Naive thymus-derived CD4-positive, alpha-beta T cell (primary cell): Measurements from ENCODE around the gene TAF1L. TPM values are rescaled to one million over a fixed set of nuclear protein-coding genes. Genes with fewer than 3 reads are reported as not detected.

Experiments used
- ATAC-seq: fragments of 150-1000 bp; cut with Tn5 transposase; 2 replicates; pipeline ENCODE4 v1.10.0; 2021; ENCODE audit warnings: mild to moderate bottlenecking, moderate library complexity
- CTCF ChIA-PET: fragments of 350-600 bp; sonication (Branson Sonifier 250); formaldehyde crosslinking; loops from one replicate; lab custom pipeline; 2021; ENCODE audit warnings: antibody characterized with exemption; lab: Charles Lee
- POLR2A ChIA-PET: fragments of 350-600 bp; sonication (Branson Sonifier 250); formaldehyde crosslinking; loops from one replicate; lab custom pipeline; 2021; ENCODE audit warnings: antibody characterized with exemption, inconsistent platforms; lab: Charles Lee
- DNase-seq, 9 donors: peaks; one replicate each; pipeline versions ENCODE4 v3.0.0 to v3.0.0-alpha.2; 2020 to 2022; ENCODE audit warnings: mixed read lengths in 1 of 9
- H3K27ac ChIP-seq: one replicate; pipeline ENCODE4 v1.7.0; 2013; ENCODE audit warnings: mild to moderate bottlenecking, low read depth, low read length, moderate library complexity
- H3K27me3 ChIP-seq, 2 donors: one replicate each; pipeline ENCODE4 v1.7.0; 2013; ENCODE audit warnings: low read length in 2 of 2, mild to moderate bottlenecking in 2 of 2, moderate library complexity in 2 of 2; ENCODE audit not compliant: control insufficient read depth in 2 of 2, insufficient read depth in 2 of 2
- H3K36me3 ChIP-seq, 3 experiments: 1 replicate in 2 of 3; 2 replicates in 1 of 3; pipeline ENCODE4 v1.7.0; 2013; ENCODE audit warnings: low read length in 3 of 3, mild to moderate bottlenecking in 3 of 3, moderate library complexity in 1 of 3; ENCODE audit not compliant: insufficient read depth in 3 of 3, control insufficient read depth in 2 of 3
- H3K4me1 ChIP-seq, 2 donors: one replicate each; pipeline ENCODE4 v1.7.0; 2013; ENCODE audit warnings: low read length in 2 of 2, mild to moderate bottlenecking in 2 of 2, moderate library complexity in 1 of 2; ENCODE audit not compliant: control insufficient read depth in 2 of 2, insufficient read depth in 2 of 2
- H3K4me3 ChIP-seq: 2 replicates; pipeline ENCODE4 v1.7.0; 2013; ENCODE audit warnings: mild to moderate bottlenecking, low read length
- H3K9me3 ChIP-seq, 3 experiments: 1 replicate in 2 of 3; 2 replicates in 1 of 3; pipeline ENCODE4 v1.7.0; 2013; ENCODE audit warnings: low read length in 3 of 3; ENCODE audit not compliant: control insufficient read depth in 2 of 3
- H3K27ac Mint-ChIP-seq, 9 donors: one replicate each; pipeline ENCODE4 v1.8.0; 2020 to 2022; ENCODE audit warnings: mixed read lengths in 9 of 9, mild to moderate bottlenecking in 8 of 9, moderate library complexity in 5 of 9, inconsistent platforms in 2 of 9
- H3K27me3 Mint-ChIP-seq, 5 donors: one replicate each; pipeline ENCODE4 v1.8.0; 2021 to 2022; ENCODE audit warnings: mixed read lengths in 5 of 5, mild to moderate bottlenecking in 1 of 5
- H3K36me3 Mint-ChIP-seq, 5 donors: one replicate each; pipeline ENCODE4 v1.8.0; 2020 to 2022; ENCODE audit warnings: mixed read lengths in 5 of 5, mild to moderate bottlenecking in 3 of 5, inconsistent platforms in 1 of 5
- H3K4me1 Mint-ChIP-seq, 7 donors: one replicate each; pipeline ENCODE4 v1.8.0; 2020 to 2022; ENCODE audit warnings: mixed read lengths in 7 of 7, mild to moderate bottlenecking in 3 of 7, inconsistent platforms in 1 of 7
- H3K4me3 Mint-ChIP-seq, 10 donors: one replicate each; pipeline ENCODE4 v1.8.0; 2020 to 2022; ENCODE audit warnings: mild to moderate bottlenecking in 10 of 10, mixed read lengths in 10 of 10, moderate library complexity in 6 of 10, inconsistent platforms in 2 of 10
- H3K9me3 Mint-ChIP-seq, 11 donors: one replicate each; pipeline ENCODE4 v1.8.0; 2020 to 2022; ENCODE audit warnings: mixed read lengths in 11 of 11, mild to moderate bottlenecking in 4 of 11, inconsistent platforms in 1 of 11, moderate library complexity in 1 of 11
- intact Hi-C, 2 donors: fragments of 100-400 bp; cut with micrococcal nuclease; formaldehyde crosslinking; loops; one replicate each; pipeline ENCODE4 v1.15.1; 2023
- polyA plus RNA-seq, 2 donors: library from polyadenylated mRNA; unstranded; fragments of 300-500 nt; fragmentation: Illumina TruSeq; gene quantifications; one replicate each; pipeline ENCODE4 v1.2.3, GENCODE V29; 2021
- total RNA-seq, 6 experiments: library from RNA in 5 of 6; stranded (reverse) in 5 of 6; gene quantifications; 1 replicate in 5 of 6; 2 replicates in 1 of 6; pipeline ENCODE4 v1.2.3 and lab custom pipeline; 2021 to 2026

TAF1L gene
- total and polyA plus RNA-seq, 7 experiments from 2014 or later, result 0.05 TPM; not detected in 4

- H3K4me1 Mint-ChIP-seq, result peaks cover 0 to 8% (median 0%) of the 10 kb centered on the region in 7 donors
- no peaks in the 10 kb centered on the region for H3K36me3 Mint-ChIP-seq
- intact Hi-C loops, result loop anchor here (1.0 to 10.0 kb wide), 4 partner anchors 7 to 1144 kb away; partner anchors contain the start of gene NDUFB6 (in 1 of the 2)
- Histone ChIP-seq H3K27ac (no peak overlapping the region), H3K4me3 (no peak overlapping the region), H3K36me3 (no peaks in the 10 kb centered on the region), H3K4me1 (no peaks in the 10 kb centered on the region), H3K27me3 (no peaks in the 10 kb centered on the region), H3K9me3 (no peaks in the 10 kb centered on the region)
- H3K9me3 Mint-ChIP-seq, result no peaks in the 10 kb centered on the region
- H3K27me3 Mint-ChIP-seq, result peaks cover 6 to 39% (median 13%) of the 10 kb centered on the region in 5 donors
- ATAC-seq (no peak), DNase-seq (no peak)
- no peak overlapping the region for H3K27ac Mint-ChIP-seq
- POLR2A ChIA-PET, result interaction anchor here (1.2 kb wide), 1 partner anchor 207 kb away, joined by 3 read pairs; no protein-coding TSS in a partner anchor
- CTCF ChIA-PET, result interaction anchor here (0.7 to 11.8 kb wide), 18 partner anchors 7 to 388 kb away, joined by 3 to 261 read pairs (median 8); partner anchors contain the start of genes ACO1, NDUFB6 and RIGI
- no peak overlapping the region for H3K4me3 Mint-ChIP-seq
Measured at GRCh38 chr9:32580631-32581300, 54.7 kb downstream of the TAF1L start.

GRCh38 chr9:32579706-32580331 lies 55.6 kb downstream of the TAF1L start:
- H3K27ac Mint-ChIP-seq, result peak overlapping the region in 1 of 9 donors; percentile 48
- H3K9me3 Mint-ChIP-seq, result no peaks in the 10 kb centered on the region
- H3K27me3 ChIP-seq, result no peaks in the 10 kb centered on the region
- intact Hi-C loops, result loop anchor here (1.0 to 10.0 kb wide), 4 partner anchors 201 to 1315 kb away; no protein-coding TSS in a partner anchor
- H3K27ac ChIP-seq, result no peak overlapping the region
- ChIA-PET POLR2A (interaction anchor here (1.5 to 1.7 kb wide), 2 partner anchors 196 to 201 kb away, joined by 5 to 9 read pairs; partner anchors contain the start of gene ACO1), CTCF (interaction anchor here (0.6 to 11.8 kb wide), 22 partner anchors 8 to 389 kb away, joined by 3 to 261 read pairs (median 6); partner anchors contain the start of genes ACO1 and RIGI)
- H3K4me1 ChIP-seq, result no peaks in the 10 kb centered on the region
- H3K4me1 Mint-ChIP-seq, result peaks cover 0 to 8% (median 0%) of the 10 kb centered on the region in 7 donors
- no peaks in the 10 kb centered on the region for H3K36me3 Mint-ChIP-seq
- H3K4me3 Mint-ChIP-seq, result no peak overlapping the region
- H3K4me3 ChIP-seq, result no peak overlapping the region
- ATAC-seq (peak; percentile 81), DNase-seq (peak; percentile 53 to 77 (median 66))
- H3K27me3 Mint-ChIP-seq, result peaks cover 4 to 30% (median 7%) of the 10 kb centered on the region in 5 donors
- H3K36me3 ChIP-seq, result no peaks in the 10 kb centered on the region
- no peaks in the 10 kb centered on the region for H3K9me3 ChIP-seq

Other genes with a start within 250 kb of the TAF1L start
- gene RIGI, start 109.5 kb downstream of the TAF1L start, total RNA-seq, result 10 to 100 TPM in 4 of 5 experiments, 1 to 10 TPM in 1; 8.6 to 29.6 (median 26.8) TPM
- 10 to 100 TPM; 12.6 to 17.3 TPM for gene RIGI, start 109.5 kb downstream of the TAF1L start, polyA plus RNA-seq
- 10 to 100 TPM; 15.1 to 38.5 (median 25.7) TPM for gene SMIM27, start 83.3 kb downstream of the TAF1L start, total RNA-seq
- gene SMIM27, start 83.3 kb downstream of the TAF1L start, polyA plus RNA-seq, result 100 to 1,000 TPM in 1 of 2 donors, 10 to 100 TPM in 1; 41.3 to 108 TPM
- gene TOPORS, start 83.1 kb downstream of the TAF1L start, total RNA-seq, result 10 to 100 TPM; 12.1 to 27.3 (median 22.5) TPM
- gene TOPORS, start 83.1 kb downstream of the TAF1L start, polyA plus RNA-seq, result 10 to 100 TPM; 24.4 to 24.7 TPM
- 10 to 100 TPM; 10.4 to 45.1 (median 14.5) TPM for gene NDUFB6, start 62.5 kb downstream of the TAF1L start, total RNA-seq
- 10 to 100 TPM; 35.0 to 75.9 TPM for gene NDUFB6, start 62.5 kb downstream of the TAF1L start, polyA plus RNA-seq
- gene TMEM215, start 147.9 kb upstream of the TAF1L start, total RNA-seq, result not detected
- not detected for gene TMEM215, start 147.9 kb upstream of the TAF1L start, polyA plus RNA-seq